ENCODE data around the gene UBE4B. TPM values are rescaled to one million over a fixed set of nuclear protein-coding genes. Genes with fewer than 3 reads are reported as not detected.

UBE4B gene
- 30.6 and 38.6 TPM in 2 replicates for total RNA-seq (2014; rRNA removed; shearing (Covaris generic))

DNA sequence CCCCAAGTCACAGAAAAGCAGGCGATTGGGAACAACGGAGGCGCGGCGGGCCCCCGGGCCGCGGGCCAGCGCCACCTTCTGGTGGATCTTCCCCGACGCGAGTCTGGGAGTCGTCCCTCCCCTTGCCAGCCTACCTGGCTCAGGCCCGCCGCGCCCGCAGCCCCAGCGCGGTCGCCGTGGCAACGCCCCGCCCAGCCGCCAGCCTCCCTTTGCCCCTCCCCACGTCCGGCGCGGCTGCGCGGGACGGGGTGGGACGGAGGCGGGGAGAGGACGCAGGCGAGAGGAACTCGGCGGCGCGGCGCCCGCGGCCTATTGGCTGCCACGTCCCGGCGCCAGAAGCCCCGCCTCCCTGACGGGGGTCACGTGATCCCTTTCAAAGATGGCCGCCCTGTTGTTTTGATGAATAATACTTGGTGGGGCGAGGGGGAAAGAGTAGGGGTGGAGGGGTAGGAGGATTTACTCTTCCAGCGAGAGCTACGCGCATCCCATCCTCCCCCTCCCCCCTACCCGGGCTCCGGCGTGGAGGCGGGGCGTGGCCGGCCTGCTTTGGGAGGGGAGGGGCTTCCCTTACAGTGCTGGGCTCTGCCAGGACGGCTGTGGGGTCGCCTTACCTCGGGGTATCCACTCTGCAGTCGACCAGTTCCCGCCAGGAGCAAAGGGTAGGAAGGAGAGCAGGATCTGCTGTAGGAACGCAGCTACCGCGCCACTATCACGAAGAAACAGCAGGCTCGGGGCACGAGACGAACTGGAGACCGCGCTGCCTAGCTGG, at the start of gene UBE4B:
Gene UBE4B, plus strand, starts transcription at position 369 of the 769 bp plus-strand sequence. CDS start 713 bp downstream, outside the sequence.

DNA sequence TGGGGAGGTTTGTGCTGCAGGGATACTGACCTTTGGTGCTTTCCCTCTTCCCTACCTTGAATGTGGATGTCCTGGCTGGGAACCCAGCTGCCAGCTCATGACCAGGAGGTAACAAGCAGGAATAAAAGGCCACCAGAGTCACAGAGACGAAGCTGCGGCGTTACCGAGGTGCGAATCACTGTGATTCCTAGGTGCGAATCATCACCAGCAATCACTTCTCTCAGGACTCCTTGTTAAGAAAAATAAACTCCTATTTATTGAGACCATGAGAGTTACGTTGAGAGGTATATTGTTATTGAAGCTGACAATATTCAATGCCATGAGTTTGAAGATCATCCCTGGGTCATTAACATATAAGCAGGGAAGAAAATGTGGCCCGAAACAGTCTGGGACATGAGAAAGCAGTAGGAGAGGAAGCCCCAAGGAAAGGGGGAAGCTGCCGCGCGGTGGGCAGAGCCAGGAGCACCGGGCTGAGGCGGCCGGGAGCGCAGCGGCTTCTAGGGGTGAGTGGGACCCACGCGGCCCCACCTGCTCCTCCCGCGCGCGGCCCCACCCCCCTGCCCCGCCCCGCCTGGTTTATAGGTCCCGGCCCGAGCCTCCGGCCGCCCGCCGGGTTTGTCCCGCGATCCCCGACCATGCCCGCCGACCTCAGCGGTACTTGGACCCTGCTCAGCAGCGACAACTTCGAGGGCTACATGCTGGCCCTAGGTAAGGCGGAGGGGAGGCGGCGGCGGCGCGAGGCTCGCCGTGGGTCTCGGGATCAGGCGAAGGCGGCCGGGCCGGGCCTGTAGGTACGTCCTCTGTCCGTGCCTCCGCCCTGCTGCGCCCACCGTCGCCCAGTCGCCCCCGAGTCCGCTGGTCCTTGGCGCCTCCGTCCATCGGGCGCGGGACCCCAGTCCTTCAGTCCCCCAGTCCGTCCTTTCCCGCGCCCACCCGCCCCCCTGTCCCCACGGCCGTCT, 35.9 kb upstream of the UBE4B start, which contains the start of gene RBP7:
Gene RBP7, plus strand, starts transcription at position 605 of the 959 bp plus-strand sequence. Its CDS starts 31 bp downstream, at position 636.

DNA sequence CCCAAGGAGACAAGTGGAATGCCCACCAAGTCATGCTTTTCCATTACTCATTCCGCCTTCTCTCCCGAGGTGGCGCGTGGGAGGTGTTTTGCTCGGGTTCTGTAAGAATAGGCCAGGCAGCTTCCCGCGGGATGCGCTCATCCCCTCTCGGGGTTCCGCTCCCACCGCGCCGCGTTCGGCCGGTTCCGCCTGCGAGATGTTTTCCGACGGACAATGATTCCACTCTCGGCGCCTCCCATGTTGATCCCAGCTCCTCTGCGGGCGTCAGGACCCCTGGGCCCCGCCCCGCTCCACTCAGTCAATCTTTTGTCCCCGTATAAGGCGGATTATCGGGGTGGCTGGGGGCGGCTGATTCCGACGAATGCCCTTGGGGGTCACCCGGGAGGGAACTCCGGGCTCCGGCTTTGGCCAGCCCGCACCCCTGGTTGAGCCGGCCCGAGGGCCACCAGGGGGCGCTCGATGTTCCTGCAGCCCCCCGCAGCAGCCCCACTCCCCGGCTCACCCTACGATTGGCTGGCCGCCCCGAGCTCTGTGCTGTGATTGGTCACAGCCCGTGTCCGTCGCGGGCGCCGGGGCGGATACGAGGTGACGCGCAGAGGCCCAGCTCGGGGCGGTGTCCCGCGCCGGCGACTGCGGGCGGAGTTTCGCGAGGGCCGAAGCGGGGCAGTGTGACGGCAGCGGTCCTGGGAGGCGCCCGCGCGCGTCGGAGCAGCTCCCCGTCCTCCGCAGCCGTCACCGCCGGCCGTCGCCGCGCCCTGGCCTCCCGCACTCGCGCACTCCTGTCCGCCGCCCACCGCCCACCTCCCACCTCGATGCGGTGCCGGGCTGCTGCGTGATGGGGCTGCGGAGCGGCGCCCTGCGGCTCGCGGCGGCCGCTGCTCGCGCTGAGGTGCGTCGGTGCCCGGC, 177.4 kb downstream of the UBE4B start, which contains the start of gene KIF1B:
Gene KIF1B, plus strand, starts transcription at position 666 of the 906 bp plus-strand sequence. CDS start 21,759 bp downstream, outside the sequence.

Small RNA genes within 50 kb of the gene (small RNA-seq; reads per million reads assigned to genes)
- gene MIR1273D (not detected), gene RNU6-828P (not detected)

Other genes with a start within 250 kb of the UBE4B start
- gene CLSTN1, start 209.0 kb upstream of the UBE4B start, total RNA-seq (2014; rRNA removed; shearing (Covaris generic)): 65.8 and 69.9 TPM in 2 replicates
- 50.6 and 55.4 TPM in 2 replicates for gene CTNNBIP1, start 122.7 kb upstream of the UBE4B start, total RNA-seq (2014; rRNA removed; shearing (Covaris generic))
- gene LZIC, start 89.6 kb upstream of the UBE4B start, total RNA-seq (2014; rRNA removed; shearing (Covaris generic)): 29.5 and 31.2 TPM in 2 replicates
- gene NMNAT1, start 89.5 kb upstream of the UBE4B start, total RNA-seq (2014; rRNA removed; shearing (Covaris generic)): 3.1 and 3.3 TPM in 2 replicates
- not detected in 2 replicates for gene RBP7, start 35.7 kb upstream of the UBE4B start, total RNA-seq (2014; rRNA removed; shearing (Covaris generic))
- gene KIF1B, start 177.6 kb downstream of the UBE4B start, total RNA-seq (2014; rRNA removed; shearing (Covaris generic)): 17.9 and 19.2 TPM in 2 replicates